Common myeloid progenitor, CD34-positive (primary cell): ENCODE results near the gene COPB1.

Experiments used
- CTCF ChIA-PET: fragments of 350-600 bp; sonication (Branson Sonifier 250); formaldehyde crosslinking; loops from one replicate; lab custom pipeline; 2021; ENCODE audit warnings: antibody characterized with exemption; lab: Charles Lee
- POLR2A ChIA-PET: fragments of 350-600 bp; sonication (Branson Sonifier 250); formaldehyde crosslinking; loops from one replicate; lab custom pipeline; 2021; ENCODE audit warnings: antibody characterized with exemption; lab: Charles Lee
- DNase-seq, 3 donors: peaks; one replicate each; pipeline versions ENCODE4 v3.0.0 to v3.0.0-alpha.2; 2013
- H3K27ac ChIP-seq, 2 experiments: 1 replicate in 1 of 2; 2 replicates in 1 of 2; pipeline ENCODE4 v1.7.0; 2013; ENCODE audit warnings: inconsistent platforms in 2 of 2, low read length in 2 of 2, mild to moderate bottlenecking in 2 of 2, low read depth in 1 of 2, moderate library complexity in 1 of 2; ENCODE audit not compliant: severe bottlenecking in 2 of 2, insufficient read depth in 1 of 2, poor library complexity in 1 of 2
- H3K27me3 ChIP-seq, 5 experiments: replicated peaks in 2 of 5; 1 replicate in 3 of 5; 2 replicates in 2 of 5; pipeline versions ENCODE4 v1.6.1 to v1.7.0; 2013; ENCODE audit warnings: low read length in 4 of 5, mild to moderate bottlenecking in 2 of 5, moderate library complexity in 2 of 5, inconsistent platforms in 1 of 5; ENCODE audit not compliant: insufficient read depth in 5 of 5, control insufficient read depth in 4 of 5
- H3K36me3 ChIP-seq, 4 experiments: 1 replicate in 2 of 4; 2 replicates in 2 of 4; pipeline versions ENCODE4 v1.6.1 to v1.7.0; 2013; ENCODE audit warnings: low read length in 3 of 4, control low read depth in 1 of 4, mild to moderate bottlenecking in 1 of 4; ENCODE audit not compliant: control insufficient read depth in 4 of 4, insufficient read depth in 4 of 4
- H3K4me1 ChIP-seq, 4 experiments: 1 replicate in 3 of 4; 2 replicates in 1 of 4; pipeline versions ENCODE4 v1.6.1 to v1.7.1; 2013; ENCODE audit warnings: low read length in 3 of 4, mild to moderate bottlenecking in 3 of 4, control low read depth in 1 of 4, inconsistent platforms in 1 of 4, moderate library complexity in 1 of 4; ENCODE audit not compliant: control insufficient read depth in 4 of 4, insufficient read depth in 4 of 4; ENCODE audit errors: control extremely low read depth in 1 of 4
- H3K4me3 ChIP-seq, 7 experiments: 1 replicate in 4 of 7; 2 replicates in 3 of 7; pipeline versions ENCODE4 v1.5.1 to v1.7.0; 2013; ENCODE audit warnings: mild to moderate bottlenecking in 7 of 7, low read length in 6 of 7, moderate library complexity in 6 of 7, inconsistent platforms in 2 of 7, low read depth in 2 of 7, control low read depth in 1 of 7; ENCODE audit not compliant: insufficient read depth in 4 of 7, control insufficient read depth in 1 of 7; ENCODE audit errors: extremely low read depth in 1 of 7
- H3K9me3 ChIP-seq, 5 experiments: 1 replicate in 4 of 5; 2 replicates in 1 of 5; pipeline versions ENCODE4 v1.6.1 to v1.7.1; 2013; ENCODE audit warnings: low read length in 4 of 5, mild to moderate bottlenecking in 2 of 5, inconsistent platforms in 1 of 5, low read depth in 1 of 5, moderate library complexity in 1 of 5; ENCODE audit not compliant: control insufficient read depth in 4 of 5, insufficient read depth in 2 of 5; ENCODE audit errors: control extremely low read depth in 1 of 5
- WGBS: methylation state at CpG from one replicate; pipeline ENCODE4 v1.1.5; 2013; ENCODE audit not compliant: insufficient coverage; 5-methylcytosine and 5-hydroxymethylcytosine counted together

Gene COPB1

DNA sequence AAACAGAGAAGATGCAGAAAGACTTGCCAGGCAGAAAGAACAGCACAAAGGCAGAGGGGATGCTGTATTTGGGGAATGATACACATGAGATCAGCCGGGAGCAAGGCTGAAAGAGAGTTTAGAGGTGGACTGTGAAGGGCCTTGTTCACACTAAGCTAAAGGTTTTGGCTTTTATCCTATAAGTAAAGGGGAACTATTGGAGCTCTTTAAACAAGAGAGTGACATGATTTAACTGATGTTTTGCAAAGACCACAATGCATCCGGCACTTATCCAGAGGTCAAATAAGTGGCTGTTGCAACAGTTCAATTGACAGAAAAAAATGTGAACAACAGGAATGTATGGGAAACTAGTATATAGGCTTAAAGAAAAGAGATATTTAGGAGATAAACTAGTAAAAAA lies 76.0 kb downstream of the COPB1 start:
- H3K27me3 ChIP-seq: peaks cover 0 to 11% (median 3%) of the 10 kb centered on the region in 5 experiments
- ChIA-PET CTCF (interaction anchor here (0.7 to 2.1 kb wide), 3 partner anchors 10 to 122 kb away, joined by 3 to 10 read pairs (median 3); no protein-coding TSS in a partner anchor), POLR2A (no interaction called here)
- DNase-seq: peak in 2 of 3 donors; percentile 62 to 68
- no peaks in the 10 kb centered on the region for H3K9me3 ChIP-seq
- H3K27ac ChIP-seq: no peak overlapping the region
- peaks cover 16 to 35% (median 25%) of the 10 kb centered on the region in 4 experiments for H3K4me1 ChIP-seq
- WGBS: 5% methylated on average over 2 of the region's 2 CpGs
- no peaks in the 10 kb centered on the region for H3K36me3 ChIP-seq
- peak overlapping the region in 1 of 7 experiments; percentile 32 for H3K4me3 ChIP-seq

- CTCF ChIA-PET: interaction anchor here (1.0 to 2.1 kb wide), 3 partner anchors 10 to 121 kb away, joined by 3 to 10 read pairs (median 3); no protein-coding TSS in a partner anchor
- 50% methylated on average over 2 of the region's 2 CpGs for WGBS
- peaks cover 16 to 37% (median 25%) of the 10 kb centered on the region in 4 experiments for H3K4me1 ChIP-seq
- POLR2A ChIA-PET: no interaction called here
- peaks cover 0 to 11% (median 3%) of the 10 kb centered on the region in 5 experiments for H3K27me3 ChIP-seq
- no peaks in the 10 kb centered on the region for H3K36me3 ChIP-seq
- H3K4me3 ChIP-seq: no peak overlapping the region
- no peak overlapping the region for H3K27ac ChIP-seq
- no peaks in the 10 kb centered on the region for H3K9me3 ChIP-seq
- no peak for DNase-seq
Observed at GRCh38 chr11:14422814-14423182, 76.8 kb downstream of the COPB1 start.

DNA sequence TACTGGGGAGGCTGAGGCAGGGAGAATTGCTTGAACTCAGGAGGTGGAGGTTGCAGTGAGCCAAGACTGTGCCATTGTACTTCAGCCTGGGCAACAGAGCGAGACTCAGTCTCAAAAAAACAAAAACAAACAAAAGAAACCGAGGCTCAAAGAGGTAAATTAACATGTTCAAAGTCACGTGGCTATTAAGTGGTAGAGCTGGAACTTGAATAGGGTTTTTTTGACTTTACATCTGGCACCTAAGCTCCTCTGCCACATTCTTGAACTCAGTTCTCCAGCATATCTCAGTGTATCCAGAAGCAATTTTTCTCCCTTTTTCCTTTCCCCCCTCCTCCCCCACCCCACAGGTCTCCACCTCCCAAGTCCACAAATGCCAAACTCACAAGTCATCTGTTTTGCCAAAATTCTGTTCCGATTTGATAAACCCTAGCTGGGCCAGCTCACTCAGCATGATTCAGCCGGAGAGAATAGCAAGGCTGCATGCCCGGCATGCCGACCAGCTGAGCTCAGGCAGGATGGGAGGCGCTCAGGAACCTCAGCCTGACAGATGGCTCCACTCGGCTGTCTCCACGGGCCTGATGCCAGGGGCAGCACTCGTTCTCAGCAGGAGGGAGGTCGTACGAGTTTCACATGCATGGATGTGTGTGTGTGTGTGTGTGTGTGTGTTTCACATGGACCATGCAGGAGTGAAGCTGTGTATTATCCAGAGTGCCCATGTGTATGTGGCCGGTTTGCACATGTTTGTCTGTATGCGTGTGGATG lies 77.4 kb downstream of the COPB1 start:
- Histone ChIP-seq H3K9me3 (no peaks in the 10 kb centered on the region), H3K27ac (no peak overlapping the region), H3K4me1 (peaks cover 16 to 42% (median 25%) of the 10 kb centered on the region in 4 experiments), H3K4me3 (no peak overlapping the region), H3K27me3 (peaks cover 0 to 11% (median 3%) of the 10 kb centered on the region in 5 experiments), H3K36me3 (no peaks in the 10 kb centered on the region)
- POLR2A ChIA-PET: no interaction called here
- WGBS: 23% methylated on average over 12 of the region's 15 CpGs
- CTCF ChIA-PET: interaction anchor here (1.2 to 2.1 kb wide), 2 partner anchors 9 to 44 kb away, joined by 3 to 10 read pairs; no protein-coding TSS in a partner anchor
- DNase-seq: peak; percentile 37 to 87 (median 83)

DNA sequence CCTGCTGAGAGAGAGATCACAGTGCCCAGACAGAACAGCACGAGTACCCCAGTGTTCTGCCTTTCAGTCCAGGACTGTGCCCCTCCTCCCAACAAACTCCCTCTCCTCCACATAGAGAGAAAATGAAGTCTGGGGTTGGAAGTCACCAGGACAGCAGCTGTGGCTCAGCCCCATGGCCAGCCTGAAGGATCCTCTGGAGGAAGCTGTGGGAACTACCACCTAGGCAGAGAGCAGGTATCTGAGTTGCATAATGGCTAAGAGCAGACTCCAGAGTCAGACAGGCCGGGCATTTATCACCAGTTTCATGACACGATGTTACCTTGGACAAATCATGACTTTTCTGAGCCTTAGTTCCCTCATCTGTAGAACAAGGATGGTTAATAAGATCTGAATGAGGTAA lies 79.4 kb downstream of the COPB1 start:
- CTCF ChIA-PET: interaction anchor here (1.6 kb wide), 1 partner anchor 116 kb away, joined by 5 read pairs; no protein-coding TSS in a partner anchor

GRCh38 chr11:14418801-14419417 lies 80.7 kb downstream of the COPB1 start:
- no peak overlapping the region for H3K4me3 ChIP-seq
- ChIA-PET POLR2A (interaction anchor here (0.7 kb wide), 1 partner anchor 185 kb away, joined by 3 read pairs; no protein-coding TSS in a partner anchor), CTCF (interaction anchor here (1.5 to 2.1 kb wide), 6 partner anchors 35 to 118 kb away, joined by 3 to 7 read pairs (median 6); no protein-coding TSS in a partner anchor)
- 100% methylated on average over 2 of the region's 6 CpGs for WGBS
- H3K36me3 ChIP-seq: no peaks in the 10 kb centered on the region
- no peak for DNase-seq
- no peak overlapping the region for H3K27ac ChIP-seq
- peaks cover 15 to 66% (median 34%) of the 10 kb centered on the region in 4 experiments for H3K4me1 ChIP-seq
- peaks cover 0 to 9% (median 0%) of the 10 kb centered on the region in 5 experiments for H3K27me3 ChIP-seq
- H3K9me3 ChIP-seq: no peaks in the 10 kb centered on the region

More for the DNA sequence above, 79.4 kb downstream of the COPB1 start:
- Histone ChIP-seq H3K9me3 (no peaks in the 10 kb centered on the region), H3K27ac (no peak overlapping the region), H3K4me1 (peaks cover 17 to 59% (median 30%) of the 10 kb centered on the region in 4 experiments), H3K4me3 (no peak overlapping the region), H3K27me3 (peaks cover 0 to 9% (median 0%) of the 10 kb centered on the region in 5 experiments), H3K36me3 (no peaks in the 10 kb centered on the region)
- no peak for DNase-seq
- POLR2A ChIA-PET: no interaction called here
- WGBS: 97% methylated on average over 3 of the region's 3 CpGs

- ChIA-PET POLR2A (no interaction called here), CTCF (interaction anchor here (1.5 to 2.1 kb wide), 6 partner anchors 36 to 117 kb away, joined by 4 to 7 read pairs (median 6); no protein-coding TSS in a partner anchor)
- 92% methylated on average over 2 of the region's 4 CpGs for WGBS
- Histone ChIP-seq H3K9me3 (no peaks in the 10 kb centered on the region), H3K4me1 (peaks cover 6 to 61% (median 23%) of the 10 kb centered on the region in 4 experiments), H3K27me3 (peaks cover 0 to 9% (median 0%) of the 10 kb centered on the region in 5 experiments), H3K36me3 (no peaks in the 10 kb centered on the region), H3K27ac (no peak overlapping the region), H3K4me3 (no peak overlapping the region)
- DNase-seq: no peak
Observed at GRCh38 chr11:14417617-14418374, 81.8 kb downstream of the COPB1 start.
